Right lobe of liver (tissue), 6 donors: ENCODE measurements around the gene CLNK. TPM values are rescaled to one million over a fixed set of nuclear protein-coding genes. Genes with fewer than 3 reads are reported as not detected.
A peak's percentile ranks its signal among the peaks of the same experiment; 100 is the strongest.

Experiments used
- ATAC-seq, 4 donors: fragments of 200-7000 bp; cut with Tn5 transposase; one replicate each; pipeline ENCODE4 v1.9.1; 2020; ENCODE audit warnings: mild to moderate bottlenecking in 4 of 4, moderate library complexity in 4 of 4
- DNase-seq, 3 donors: peaks; one replicate each; pipeline ENCODE4 v3.0.0-alpha.2; 2020
- H3K27ac ChIP-seq, 3 donors: fragments of 200-600 bp; one replicate each; pipeline ENCODE4 v1.8.0; 2022
- H3K27me3 ChIP-seq, 2 donors: fragments of 200-600 bp; one replicate each; pipeline ENCODE4 v1.8.0; 2022
- H3K36me3 ChIP-seq, 4 donors: fragments of 200-600 bp; sonication (generic) in 1 of 4; one replicate each; pipeline versions ENCODE4 v1.5.1 to v1.8.0; 2017 to 2022; ENCODE audit warnings: control low read depth in 1 of 4
- H3K4me1 ChIP-seq, 4 donors: fragments of 200-600 bp; sonication (generic) in 1 of 4; one replicate each; pipeline versions ENCODE4 v1.5.1 to v1.8.0; 2017 to 2022; ENCODE audit warnings: control low read depth in 1 of 4
- H3K4me3 ChIP-seq, 3 donors: fragments of 200-600 bp; one replicate each; pipeline ENCODE4 v1.8.0; 2022
- H3K9me3 ChIP-seq, 4 donors: fragments of 200-600 bp; sonication (generic) in 1 of 4; one replicate each; pipeline versions ENCODE4 v1.5.1 to v1.8.0; 2017 to 2022; ENCODE audit warnings: control low read depth in 1 of 4
- CTCF ChIP-seq, 4 donors: fragments of 200-600 bp in 3 of 4; fragments of 450-650 bp in 1 of 4; IDR thresholded peaks; one replicate each; pipeline versions ENCODE4 v1.5.1 to v1.8.0; 2016 to 2022; ENCODE audit warnings: antibody characterized with exemption in 4 of 4, mild to moderate bottlenecking in 2 of 4
- POLR2A ChIP-seq: fragments of 450-650 bp; IDR thresholded peaks from one replicate; pipeline ENCODE4 v1.6.1; 2017; ENCODE audit warnings: antibody characterized with exemption, mild to moderate bottlenecking
- WGBS: methylation state at CpG from one replicate; pipeline ENCODE4 v1.1.6; 2018; ENCODE audit warnings: low coverage, low lambda C conversion rate; ENCODE audit not compliant: insufficient coverage; ENCODE audit errors: missing lambda C conversion rate; 5-methylcytosine and 5-hydroxymethylcytosine counted together
- intact Hi-C, 2 donors: fragments of 100-400 bp; cut with DNase I; formaldehyde crosslinking; loops; one replicate each; pipeline versions ENCODE4 v1.11.2 to v1.14.1; 2022
- total RNA-seq, 6 experiments: library from RNA; depleted of rRNA in 2 of 6; stranded (reverse); fragments of >200 nt in 2 of 6; fragmentation: NEBNext Ultra II Directional in 3 of 6; extraction: Animal tissue kit (Norgen Biotek cat#: 25700) in 3 of 6; gene quantifications; one replicate each; pipeline versions ENCODE4 v1.1.0 to v1.2.4, GENCODE V29; 2016 to 2023
- donor health status: DM: no; HTN: yes; CAD: no.
- donor health status: DM: no; HTN: no; CAD: no.
- donor health status: DM: no; HTN: no; CAD: no.
- donor health status: DM: no; HTN: yes; CAD: no.
- donor health status: DM: no; HTN: yes; CAD: no.

Gene CLNK
- total RNA-seq, 6 experiments from 2014 or later = not detected

- Histone ChIP-seq H3K27ac (no peak overlapping the region), H3K4me1 (no peaks in the 10 kb centered on the region), H3K9me3 (no peaks in the 10 kb centered on the region), H3K27me3 (peaks cover 0 to 13% of the 10 kb centered on the region in 2 donors), H3K36me3 (no peaks in the 10 kb centered on the region), H3K4me3 (peak overlapping the region in 2 of 3 donors; percentile 12 to 40)
- TF ChIP-seq POLR2A (no peak), CTCF (IDR thresholded peaks at IDR 0.05) (peak; percentile 57 to 96 (median 75))
- peak in 2 of 3 donors; percentile 57 to 68 for DNase-seq
- 9% methylated on average over 22 of the region's 72 CpGs for WGBS
- intact Hi-C loops = no loop called here
- ATAC-seq = peak; percentile 88 to 94 (median 92)
Observed at GRCh38 chr4:10461091-10461849, 223.3 kb downstream of the CLNK start.

- Histone ChIP-seq H3K36me3 (no peaks in the 10 kb centered on the region), H3K27me3 (peaks cover 0 to 13% of the 10 kb centered on the region in 2 donors), H3K4me3 (no peak overlapping the region), H3K4me1 (no peaks in the 10 kb centered on the region), H3K27ac (no peak overlapping the region), H3K9me3 (no peaks in the 10 kb centered on the region)
- intact Hi-C loops = no loop called here
- no peak for DNase-seq
- TF ChIP-seq POLR2A = no peak
- no peak for TF ChIP-seq CTCF (IDR thresholded peaks at IDR 0.05)
- WGBS = 68% methylated on average over 9 of the region's 11 CpGs
- ATAC-seq = no peak
Observed at GRCh38 chr4:10460313-10461047, 224.1 kb downstream of the CLNK start.

DNA sequence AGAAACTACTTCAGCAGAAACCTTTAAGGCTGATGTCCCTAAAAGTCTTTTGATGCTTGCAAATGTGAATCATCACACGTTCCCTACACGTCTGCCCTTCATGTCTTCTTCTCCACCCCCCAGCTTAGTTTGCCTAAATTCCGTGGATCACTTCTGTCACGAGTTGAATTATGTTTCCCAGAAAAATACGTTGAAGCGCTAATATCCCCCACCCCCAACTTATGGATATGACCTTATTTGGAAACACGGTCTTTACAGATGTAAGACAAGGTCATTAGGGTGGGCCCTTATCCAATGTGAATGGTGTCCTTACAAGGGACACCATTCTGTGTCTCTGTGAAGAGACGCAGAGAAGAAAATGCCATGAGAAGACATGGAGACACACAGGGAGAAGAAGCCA lies 225.3 kb downstream of the CLNK start:
- Histone ChIP-seq H3K4me1 (no peaks in the 10 kb centered on the region), H3K27me3 (peaks cover 0 to 13% of the 10 kb centered on the region in 2 donors), H3K4me3 (no peak overlapping the region), H3K9me3 (no peaks in the 10 kb centered on the region), H3K36me3 (no peaks in the 10 kb centered on the region), H3K27ac (no peak overlapping the region)
- 81% methylated on average over 7 of the region's 8 CpGs for WGBS
- intact Hi-C loops = no loop called here
- TF ChIP-seq CTCF (IDR thresholded peaks at IDR 0.05) (no peak), POLR2A (no peak)
- ATAC-seq = no peak
- no peak for DNase-seq

- Histone ChIP-seq H3K36me3 (peaks cover 0 to 3% (median 0%) of the 10 kb centered on the region in 4 donors), H3K27me3 (peaks cover 0 to 13% of the 10 kb centered on the region in 2 donors), H3K9me3 (no peaks in the 10 kb centered on the region), H3K4me1 (no peaks in the 10 kb centered on the region), H3K4me3 (no peak overlapping the region), H3K27ac (no peak overlapping the region)
- ATAC-seq (no peak), DNase-seq (no peak)
- WGBS = 60% methylated on average over 2 of the region's 13 CpGs
- TF ChIP-seq POLR2A (no peak), CTCF (IDR thresholded peaks at IDR 0.05) (no peak)
- intact Hi-C loops = no loop called here
Observed at GRCh38 chr4:10458177-10458576, 226.4 kb downstream of the CLNK start.
